Activated CD4-positive, CD25-positive, alpha-beta regulatory T cell (primary cell): ENCODE results near the gene SAP30.

Source experiments
- DNase-seq, 4 experiments: peaks; one replicate each; lab custom pipeline; 2025; lab: John Stamatoyannopoulos, UW

Gene SAP30

GRCh38 chr4:173367285-173367684 lies 3.5 kb upstream of the SAP30 start:
- DNase-seq: no peak

- no peak for DNase-seq
Measured at GRCh38 chr4:173367946-173368345, 2.8 kb upstream of the SAP30 start.

GRCh38 chr4:173370130-173370476 lies 651 bp upstream of the SAP30 start:
- peak; percentile 27 to 53 (median 52) for DNase-seq

GRCh38 chr4:173371292-173372192 lies 788 bp downstream of the SAP30 start:
- peak in 1 of 4 experiments; percentile 24 for DNase-seq

- DNase-seq: no peak
Measured at GRCh38 chr4:173374588-173374987, 3.8 kb downstream of the SAP30 start.

- no peak for DNase-seq
Measured at GRCh38 chr4:173379929-173380328, 9.2 kb downstream of the SAP30 start.

- no peak for DNase-seq
Measured at GRCh38 chr4:173380987-173381386, 10.2 kb downstream of the SAP30 start.

GRCh38 chr4:173381610-173382009 lies 10.9 kb downstream of the SAP30 start:
- no peak for DNase-seq

- DNase-seq: no peak
Measured at GRCh38 chr4:173382349-173382748, 11.6 kb downstream of the SAP30 start.

- DNase-seq: no peak
Measured at GRCh38 chr4:173386751-173387150, 16.0 kb downstream of the SAP30 start.

- no peak for DNase-seq
Measured at GRCh38 chr4:173391701-173392100, 20.9 kb downstream of the SAP30 start.

GRCh38 chr4:173397604-173398003 lies 26.9 kb downstream of the SAP30 start:
- no peak for DNase-seq

GRCh38 chr4:173398220-173398619 lies 27.5 kb downstream of the SAP30 start:
- no peak for DNase-seq

GRCh38 chr4:173398779-173399415 lies 28.1 kb downstream of the SAP30 start, which contains the start of gene SCRG1:
Gene SCRG1, minus strand, starts transcription at chr4:173399116. Its CDS starts 7,702 bp downstream, at chr4:173391414.
- DNase-seq: no peak

GRCh38 chr4:173401063-173401462 lies 30.3 kb downstream of the SAP30 start:
- no peak for DNase-seq

- DNase-seq: no peak
Measured at GRCh38 chr4:173403051-173403450, 32.3 kb downstream of the SAP30 start.

- DNase-seq: no peak
Measured at GRCh38 chr4:173404296-173404865, 33.6 kb downstream of the SAP30 start.

- no peak for DNase-seq
Measured at GRCh38 chr4:173405840-173406606, 35.3 kb downstream of the SAP30 start.

GRCh38 chr4:173410079-173410478 lies 39.3 kb downstream of the SAP30 start:
- no peak for DNase-seq

GRCh38 chr4:173411106-173411693 lies 40.4 kb downstream of the SAP30 start:
- no peak for DNase-seq

GRCh38 chr4:173413036-173413435 lies 42.3 kb downstream of the SAP30 start:
- no peak for DNase-seq

- no peak for DNase-seq
Measured at GRCh38 chr4:173414456-173414855, 43.7 kb downstream of the SAP30 start.
